Ascending aorta (tissue), 2 donors: ENCODE results near the gene MRPL51. TPM values are rescaled to one million over a fixed set of nuclear protein-coding genes. Genes with fewer than 3 reads are reported as not detected.
A peak's percentile ranks its signal among the peaks of the same experiment; 100 is the strongest.

ENCODE experiments used
- DNase-seq, 2 donors: peaks; one replicate each; pipeline ENCODE4 v3.0.0-alpha.2; 2019; ENCODE audit warnings: low spot score in 2 of 2
- H3K27ac ChIP-seq, 2 donors: fragments of 200-600 bp; sonication (generic); one replicate each; pipeline ENCODE4 v1.5.1; 2016 to 2017; ENCODE audit warnings: mild to moderate bottlenecking in 1 of 2
- H3K27me3 ChIP-seq: fragments of 200-600 bp; sonication (generic); one replicate; pipeline ENCODE4 v1.5.1; 2017
- H3K36me3 ChIP-seq, 2 donors: fragments of 200-600 bp; sonication (generic); one replicate each; pipeline ENCODE4 v1.5.1; 2016
- H3K4me1 ChIP-seq, 2 donors: fragments of 200-600 bp; sonication (generic); one replicate each; pipeline ENCODE4 v1.5.1; 2016 to 2017; ENCODE audit warnings: mild to moderate bottlenecking in 1 of 2
- H3K4me3 ChIP-seq, 2 donors: fragments of 200-600 bp; sonication (generic); one replicate each; pipeline ENCODE4 v1.5.1; 2016 to 2017; ENCODE audit warnings: mild to moderate bottlenecking in 1 of 2
- H3K9me3 ChIP-seq, 2 donors: fragments of 200-600 bp; sonication (generic); one replicate each; pipeline ENCODE4 v1.5.1; 2016
- intact Hi-C: fragments of 100-400 bp; cut with DNase I; formaldehyde crosslinking; loops from one replicate; pipeline ENCODE4 v1.15.1; 2023
- total RNA-seq: library from RNA; depleted of rRNA; stranded (reverse); fragments of >200 nt; gene quantifications from one replicate; pipeline ENCODE4 v1.1.0, GENCODE V29; 2016
- TF ChIP-seq, protein P1 (sequence below), 3 experiments: fragments of 200-600 bp in 2 of 3; fragments of 450-650 bp in 1 of 3; sonication (generic) in 2 of 3; IDR thresholded peaks; one replicate each; pipeline ENCODE4 v1.5.1; 2016 to 2019; ENCODE audit warnings: antibody characterized with exemption in 3 of 3, mild to moderate bottlenecking in 1 of 3, moderate library complexity in 1 of 3

MRPL51 gene
- total RNA-seq, 1 donor from 2014 or later, result 112 TPM

DNA sequence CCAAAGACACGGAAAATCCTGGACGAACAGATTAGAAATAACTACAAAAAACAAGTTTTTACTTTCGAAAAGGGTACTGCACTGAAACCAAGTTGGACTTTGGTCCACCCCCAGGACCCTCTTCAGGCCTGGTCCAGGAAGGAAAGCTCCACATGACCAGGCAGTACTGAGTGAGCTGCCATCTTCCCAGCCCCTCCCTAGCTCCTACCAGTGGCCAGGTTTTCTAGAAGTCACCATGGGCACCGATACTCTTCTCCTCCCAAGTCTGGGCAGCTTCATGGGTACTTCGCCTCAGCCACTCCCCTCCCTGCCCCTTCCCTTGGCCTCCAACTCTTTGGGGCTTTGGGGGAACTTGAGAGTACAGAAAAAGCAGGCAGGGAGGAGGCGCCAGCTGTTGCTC lies 29.2 kb downstream of the MRPL51 start:
- TF ChIP-seq, protein P1, sequence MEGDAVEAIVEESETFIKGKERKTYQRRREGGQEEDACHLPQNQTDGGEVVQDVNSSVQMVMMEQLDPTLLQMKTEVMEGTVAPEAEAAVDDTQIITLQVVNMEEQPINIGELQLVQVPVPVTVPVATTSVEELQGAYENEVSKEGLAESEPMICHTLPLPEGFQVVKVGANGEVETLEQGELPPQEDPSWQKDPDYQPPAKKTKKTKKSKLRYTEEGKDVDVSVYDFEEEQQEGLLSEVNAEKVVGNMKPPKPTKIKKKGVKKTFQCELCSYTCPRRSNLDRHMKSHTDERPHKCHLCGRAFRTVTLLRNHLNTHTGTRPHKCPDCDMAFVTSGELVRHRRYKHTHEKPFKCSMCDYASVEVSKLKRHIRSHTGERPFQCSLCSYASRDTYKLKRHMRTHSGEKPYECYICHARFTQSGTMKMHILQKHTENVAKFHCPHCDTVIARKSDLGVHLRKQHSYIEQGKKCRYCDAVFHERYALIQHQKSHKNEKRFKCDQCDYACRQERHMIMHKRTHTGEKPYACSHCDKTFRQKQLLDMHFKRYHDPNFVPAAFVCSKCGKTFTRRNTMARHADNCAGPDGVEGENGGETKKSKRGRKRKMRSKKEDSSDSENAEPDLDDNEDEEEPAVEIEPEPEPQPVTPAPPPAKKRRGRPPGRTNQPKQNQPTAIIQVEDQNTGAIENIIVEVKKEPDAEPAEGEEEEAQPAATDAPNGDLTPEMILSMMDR (IDR thresholded peaks at IDR 0.05), result no peak
- intact Hi-C loops, result loop anchor here (2.0 kb wide), 1 partner anchor 141 kb away; no protein-coding TSS in a partner anchor
- Histone ChIP-seq H3K4me1 (peaks cover 0 to 8% of the 10 kb centered on the region in 2 donors), H3K36me3 (peaks cover 51 to 71% of the 10 kb centered on the region in 2 donors), H3K4me3 (no peak overlapping the region), H3K9me3 (no peaks in the 10 kb centered on the region), H3K27ac (peak overlapping the region in 1 of 2 donors; percentile 25), H3K27me3 (no peaks in the 10 kb centered on the region)
- DNase-seq, result peak in 1 of 2 donors; percentile 24

DNA sequence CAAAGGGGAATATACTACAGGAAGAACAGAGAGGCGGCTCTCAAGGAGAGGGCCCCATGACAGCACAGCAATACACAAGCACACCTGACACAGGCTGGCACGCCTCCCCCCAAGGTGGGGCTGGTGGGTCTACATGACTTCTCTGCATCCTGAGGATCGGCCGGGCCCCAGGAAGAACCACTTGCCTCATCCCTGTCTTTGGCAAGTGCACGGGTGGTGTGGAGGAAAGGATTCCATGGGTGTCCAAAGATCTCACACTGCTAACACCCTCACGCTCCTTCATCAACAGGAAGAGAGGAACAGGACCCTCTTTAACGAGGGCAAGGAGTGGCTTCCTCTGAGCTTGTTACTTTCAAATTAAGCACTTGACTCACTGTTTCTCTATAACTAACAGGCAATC lies 29.8 kb downstream of the MRPL51 start:
- Histone ChIP-seq H3K4me1 (peaks cover 0 to 4% of the 10 kb centered on the region in 2 donors), H3K36me3 (peaks cover 58 to 77% of the 10 kb centered on the region in 2 donors), H3K27me3 (no peaks in the 10 kb centered on the region), H3K9me3 (no peaks in the 10 kb centered on the region), H3K27ac (no peak overlapping the region), H3K4me3 (no peak overlapping the region)
- TF ChIP-seq, protein P1 (IDR thresholded peaks at IDR 0.05), result no peak
- intact Hi-C loops, result no loop called here
- DNase-seq, result peak in 1 of 2 donors; percentile 63

DNA sequence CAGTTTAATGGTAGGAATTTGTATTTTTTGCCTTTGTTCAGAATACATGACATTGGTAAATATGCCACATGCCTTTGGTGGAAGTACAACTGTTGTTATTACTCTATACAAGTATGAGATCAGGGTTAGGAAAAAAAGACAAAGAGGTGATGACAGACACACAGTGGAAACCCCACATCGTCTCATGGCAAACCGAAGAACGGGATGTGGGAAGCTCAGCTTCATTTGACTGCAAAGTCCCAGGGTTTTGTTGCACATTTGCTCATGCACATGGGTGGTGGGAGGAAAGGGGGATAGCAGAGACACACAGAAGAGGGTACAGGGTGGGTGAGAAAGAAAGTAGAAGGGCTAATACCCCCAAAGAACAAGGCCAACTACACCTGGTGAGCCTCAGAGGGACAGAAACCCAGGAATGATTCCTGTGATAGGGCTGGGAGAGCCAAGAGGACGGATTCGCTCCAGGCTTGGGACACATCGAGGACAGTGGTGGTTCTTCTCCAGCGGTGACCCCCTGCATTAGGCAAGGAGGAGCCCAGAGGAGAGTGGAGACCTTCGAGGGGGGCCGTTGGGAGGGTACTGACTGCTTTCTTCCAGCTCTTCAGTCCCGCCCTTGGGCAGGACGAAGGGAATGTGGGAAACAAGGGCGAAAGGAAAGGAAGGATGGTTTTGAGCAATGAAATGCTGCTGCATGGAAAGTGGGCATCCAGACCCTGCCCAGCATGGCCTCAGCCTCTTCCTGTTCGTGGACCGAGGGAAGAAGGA lies 30.6 kb downstream of the MRPL51 start:
- H3K36me3 ChIP-seq, result peaks cover 66 to 85% of the 10 kb centered on the region in 2 donors
- intact Hi-C loops, result no loop called here
- H3K4me1 ChIP-seq, result no peaks in the 10 kb centered on the region
- H3K9me3 ChIP-seq, result no peaks in the 10 kb centered on the region
- peak in 1 of 2 donors; percentile 60 for DNase-seq
- no peaks in the 10 kb centered on the region for H3K27me3 ChIP-seq
- TF ChIP-seq, protein P1 (IDR thresholded peaks at IDR 0.05), result no peak
- no peak overlapping the region for H3K4me3 ChIP-seq
- H3K27ac ChIP-seq, result peak overlapping the region in 1 of 2 donors; percentile 20

DNA sequence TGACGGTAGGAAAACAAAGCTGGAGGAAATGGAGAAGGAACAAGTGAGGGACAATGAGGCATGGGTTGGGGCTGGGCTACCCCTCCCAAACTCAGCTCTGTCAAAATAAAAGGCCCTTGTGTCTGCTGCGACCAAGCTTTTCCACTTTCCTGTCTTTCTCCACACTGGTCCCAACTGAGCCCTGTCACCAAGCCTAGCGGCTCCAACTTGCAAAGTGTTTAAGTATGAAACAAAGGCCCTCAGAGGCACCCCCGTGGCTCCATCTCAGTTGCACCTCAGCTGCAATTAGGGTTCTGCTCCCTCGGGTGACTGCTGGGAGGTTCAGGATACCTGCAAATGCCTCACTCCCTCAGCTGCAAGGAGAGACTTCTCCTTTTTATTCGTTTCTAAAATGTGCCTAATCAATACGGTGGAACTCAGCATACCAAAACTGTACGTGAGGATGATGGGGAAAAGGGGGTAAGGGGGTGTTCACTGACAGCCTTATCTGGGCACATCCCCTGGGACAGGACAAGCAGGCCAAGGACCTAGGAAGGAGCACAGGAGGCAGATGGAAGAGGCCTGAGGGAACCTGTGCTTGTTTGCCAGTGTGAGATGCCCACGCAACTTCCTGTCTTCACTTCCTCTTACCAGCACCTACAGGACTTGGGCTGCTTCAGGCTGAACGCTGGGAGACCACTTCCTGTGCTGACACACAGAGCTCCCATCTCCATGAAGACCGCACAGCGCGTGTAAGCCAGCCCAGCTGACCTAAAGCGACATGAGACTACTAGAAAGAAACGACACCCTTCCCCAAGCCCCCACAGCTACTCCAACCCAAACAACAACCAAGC lies 31.4 kb downstream of the MRPL51 start:
- intact Hi-C loops, result no loop called here
- TF ChIP-seq, protein P1 (IDR thresholded peaks at IDR 0.05), result no peak
- H3K4me1 ChIP-seq, result no peaks in the 10 kb centered on the region
- H3K27me3 ChIP-seq, result no peaks in the 10 kb centered on the region
- H3K36me3 ChIP-seq, result peaks cover 74 to 93% of the 10 kb centered on the region in 2 donors
- DNase-seq, result peak; percentile 66 to 84
- H3K27ac ChIP-seq, result peak overlapping the region; percentile 6 to 20
- no peak overlapping the region for H3K4me3 ChIP-seq
- no peaks in the 10 kb centered on the region for H3K9me3 ChIP-seq

DNA sequence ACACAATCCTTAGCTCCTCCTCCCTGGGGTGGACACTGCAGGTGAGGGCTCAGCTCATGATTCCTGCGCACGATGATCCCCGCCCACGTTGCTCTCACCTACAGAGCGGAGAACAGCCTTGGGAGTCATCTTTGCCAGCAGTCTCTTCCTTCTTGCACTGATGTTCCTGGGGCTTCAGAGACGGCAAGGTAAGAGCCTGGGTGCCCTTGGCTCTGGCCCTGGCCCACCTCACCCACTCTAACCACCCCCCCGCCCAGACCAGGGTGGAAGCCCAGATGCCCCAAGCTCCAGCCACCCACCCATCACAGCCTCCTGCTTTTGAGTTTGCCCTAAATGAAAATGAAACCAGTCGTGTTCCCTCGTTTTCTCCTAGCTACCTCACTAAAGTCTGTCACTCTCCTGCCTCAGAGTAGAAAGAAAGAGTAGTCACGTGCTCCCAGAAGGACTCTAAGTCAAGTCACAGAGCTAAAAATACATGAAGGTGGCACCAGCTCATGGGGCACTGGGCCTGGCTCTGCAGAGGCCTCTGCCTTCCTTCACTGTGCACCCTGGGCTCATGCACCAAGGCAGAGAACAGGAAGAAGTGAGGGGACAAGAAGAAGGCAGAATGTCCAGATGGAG lies 32.2 kb downstream of the MRPL51 start:
- Histone ChIP-seq H3K27ac (peak overlapping the region in 1 of 2 donors; percentile 6), H3K4me1 (no peaks in the 10 kb centered on the region), H3K36me3 (peaks cover 72 to 91% of the 10 kb centered on the region in 2 donors), H3K9me3 (no peaks in the 10 kb centered on the region), H3K27me3 (no peaks in the 10 kb centered on the region), H3K4me3 (no peak overlapping the region)
- intact Hi-C loops, result no loop called here
- DNase-seq, result peak in 1 of 2 donors; percentile 45
- TF ChIP-seq, protein P1 (IDR thresholded peaks at IDR 0.05), result no peak
